ENCODE measurements around the gene CCDC88C. TPM values are rescaled to one million over a fixed set of nuclear protein-coding genes. Genes with fewer than 3 reads are reported as not detected.

The CCDC88C gene, protein sequence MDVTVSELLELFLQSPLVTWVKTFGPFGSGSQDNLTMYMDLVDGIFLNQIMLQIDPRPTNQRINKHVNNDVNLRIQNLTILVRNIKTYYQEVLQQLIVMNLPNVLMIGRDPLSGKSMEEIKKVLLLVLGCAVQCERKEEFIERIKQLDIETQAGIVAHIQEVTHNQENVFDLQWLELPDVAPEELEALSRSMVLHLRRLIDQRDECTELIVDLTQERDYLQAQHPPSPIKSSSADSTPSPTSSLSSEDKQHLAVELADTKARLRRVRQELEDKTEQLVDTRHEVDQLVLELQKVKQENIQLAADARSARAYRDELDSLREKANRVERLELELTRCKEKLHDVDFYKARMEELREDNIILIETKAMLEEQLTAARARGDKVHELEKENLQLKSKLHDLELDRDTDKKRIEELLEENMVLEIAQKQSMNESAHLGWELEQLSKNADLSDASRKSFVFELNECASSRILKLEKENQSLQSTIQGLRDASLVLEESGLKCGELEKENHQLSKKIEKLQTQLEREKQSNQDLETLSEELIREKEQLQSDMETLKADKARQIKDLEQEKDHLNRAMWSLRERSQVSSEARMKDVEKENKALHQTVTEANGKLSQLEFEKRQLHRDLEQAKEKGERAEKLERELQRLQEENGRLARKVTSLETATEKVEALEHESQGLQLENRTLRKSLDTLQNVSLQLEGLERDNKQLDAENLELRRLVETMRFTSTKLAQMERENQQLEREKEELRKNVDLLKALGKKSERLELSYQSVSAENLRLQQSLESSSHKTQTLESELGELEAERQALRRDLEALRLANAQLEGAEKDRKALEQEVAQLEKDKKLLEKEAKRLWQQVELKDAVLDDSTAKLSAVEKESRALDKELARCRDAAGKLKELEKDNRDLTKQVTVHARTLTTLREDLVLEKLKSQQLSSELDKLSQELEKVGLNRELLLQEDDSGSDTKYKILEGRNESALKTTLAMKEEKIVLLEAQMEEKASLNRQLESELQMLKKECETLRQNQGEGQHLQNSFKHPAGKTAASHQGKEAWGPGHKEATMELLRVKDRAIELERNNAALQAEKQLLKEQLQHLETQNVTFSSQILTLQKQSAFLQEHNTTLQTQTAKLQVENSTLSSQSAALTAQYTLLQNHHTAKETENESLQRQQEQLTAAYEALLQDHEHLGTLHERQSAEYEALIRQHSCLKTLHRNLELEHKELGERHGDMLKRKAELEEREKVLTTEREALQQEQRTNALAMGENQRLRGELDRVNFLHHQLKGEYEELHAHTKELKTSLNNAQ (N-terminal part only)
- under 0.01 and 0.32 TPM in 2 replicates for total RNA-seq

DNA sequence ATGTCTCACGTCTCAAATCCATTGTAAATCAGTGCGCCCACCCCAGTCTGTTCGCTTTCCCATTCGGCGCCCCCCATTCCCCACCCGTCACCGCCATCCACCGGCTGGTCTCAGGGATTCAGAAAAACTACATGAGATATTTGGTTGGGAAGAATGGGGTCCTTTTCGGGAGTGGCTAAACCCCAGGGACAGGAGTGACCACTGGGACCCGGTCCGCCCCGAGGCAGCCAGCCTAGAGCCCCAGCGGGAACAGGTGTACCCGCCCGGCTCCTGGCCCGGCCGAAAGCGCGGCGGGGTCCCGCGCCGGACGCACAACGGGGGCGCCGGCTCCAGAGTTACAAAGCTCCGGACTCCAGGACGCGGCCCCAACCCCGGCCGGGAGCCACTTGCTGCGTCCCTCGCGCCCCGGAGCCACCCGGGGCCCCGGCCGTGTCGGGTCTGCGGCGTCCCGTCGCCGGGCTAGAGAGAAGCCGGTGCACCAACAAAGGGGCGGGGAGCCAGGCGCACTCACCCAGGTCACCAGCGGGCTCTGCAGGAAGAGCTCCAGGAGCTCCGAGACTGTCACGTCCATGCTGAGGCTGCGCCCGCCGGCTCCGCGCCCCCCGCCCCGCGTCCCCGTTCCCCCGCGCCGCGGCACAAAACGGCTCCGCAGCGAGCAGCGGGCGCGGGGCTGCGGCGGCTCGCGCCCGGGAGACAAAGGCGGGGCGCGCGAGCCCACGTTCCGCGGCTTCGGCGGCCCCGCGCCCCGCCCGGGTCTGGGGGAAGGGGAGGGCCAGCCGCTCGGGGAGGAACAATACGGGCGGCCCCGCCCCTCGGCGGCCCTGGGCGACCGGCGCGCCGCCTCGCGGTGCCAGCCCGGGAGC is at the start of gene CCDC88C:
Gene CCDC88C (minus strand): TSS at position 701 of the 863 bp plus-strand sequence. CDS start 130 bp downstream, at position 571.
- no peak for TF ChIP-seq CTCF (IDR thresholded peaks at IDR 0.05; ENCODE audit: insufficient read depth, low read depth, low read length)
- peak; percentile 5 for DNase-seq (ENCODE audit: low read depth)
- H3K4me3 ChIP-seq (ENCODE audit: low read depth, low read length) = peak within 1 kb of the TSS; percentile 42

GRCh38 chr14:91466192-91466591 is 48.6 kb upstream of the CCDC88C start:
- DNase-seq (ENCODE audit: low read depth) = no peak
- no peak for TF ChIP-seq CTCF (IDR thresholded peaks at IDR 0.05; ENCODE audit: insufficient read depth, low read depth, low read length)
- H3K4me3 ChIP-seq (ENCODE audit: low read depth, low read length) = no peak overlapping the region

DNA sequence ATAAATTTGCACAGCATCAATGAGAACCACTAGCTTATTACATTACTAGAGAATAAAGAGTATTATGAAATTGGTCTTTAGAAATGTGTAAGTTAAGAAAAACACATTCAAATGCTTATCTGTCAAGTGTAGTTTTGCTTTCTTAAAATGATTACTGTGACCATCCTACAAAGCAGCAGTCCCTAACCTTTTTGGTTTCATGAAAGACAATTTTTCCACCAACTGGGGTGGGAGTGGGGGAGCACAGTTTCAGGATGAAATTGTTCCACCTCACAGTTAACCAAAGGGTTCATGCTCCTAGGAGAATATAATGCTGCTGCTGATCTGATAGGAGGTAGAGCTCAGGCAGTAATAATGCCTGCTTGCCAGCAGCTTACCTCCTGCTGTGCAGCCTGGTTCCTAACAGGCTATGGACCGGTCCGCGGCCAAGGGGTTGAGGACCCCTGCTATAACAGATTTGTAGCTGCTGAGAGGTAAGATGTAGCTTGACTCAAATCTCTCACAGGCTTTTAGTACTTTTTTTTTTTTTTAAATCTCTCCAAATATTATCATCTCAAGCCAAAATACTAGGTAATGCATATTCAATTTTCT is 47.1 kb upstream of the CCDC88C start:
- no peak overlapping the region for H3K4me3 ChIP-seq (ENCODE audit: low read depth, low read length)
- TF ChIP-seq CTCF (IDR thresholded peaks at IDR 0.05; ENCODE audit: insufficient read depth, low read depth, low read length) = no peak
- DNase-seq (ENCODE audit: low read depth) = no peak

GRCh38 chr14:91458612-91459011 is 41.0 kb upstream of the CCDC88C start:
- no peak for TF ChIP-seq CTCF (IDR thresholded peaks at IDR 0.05; ENCODE audit: insufficient read depth, low read depth, low read length)

GRCh38 chr14:91456283-91456682 is 38.7 kb upstream of the CCDC88C start:
- no peak for TF ChIP-seq CTCF (IDR thresholded peaks at IDR 0.05; ENCODE audit: insufficient read depth, low read depth, low read length)
- no peak for DNase-seq (ENCODE audit: low read depth)
- no peak overlapping the region for H3K4me3 ChIP-seq (ENCODE audit: low read depth, low read length)

More at GRCh38 chr14:91458612-91459011, 41.0 kb upstream of the CCDC88C start:
- no peak overlapping the region for H3K4me3 ChIP-seq (ENCODE audit: low read depth, low read length)
- no peak for DNase-seq (ENCODE audit: low read depth)

All from fibroblast of villous mesenchyme (primary cell).